Measurements from ENCODE around the gene SLC22A4. TPM values are rescaled to one million over a fixed set of nuclear protein-coding genes. Genes with fewer than 3 reads are reported as not detected.

SLC22A4 gene
- total RNA-seq, 6 donors from 2014 or later = 3.9 to 17.8 (median 8.1) TPM

DNA sequence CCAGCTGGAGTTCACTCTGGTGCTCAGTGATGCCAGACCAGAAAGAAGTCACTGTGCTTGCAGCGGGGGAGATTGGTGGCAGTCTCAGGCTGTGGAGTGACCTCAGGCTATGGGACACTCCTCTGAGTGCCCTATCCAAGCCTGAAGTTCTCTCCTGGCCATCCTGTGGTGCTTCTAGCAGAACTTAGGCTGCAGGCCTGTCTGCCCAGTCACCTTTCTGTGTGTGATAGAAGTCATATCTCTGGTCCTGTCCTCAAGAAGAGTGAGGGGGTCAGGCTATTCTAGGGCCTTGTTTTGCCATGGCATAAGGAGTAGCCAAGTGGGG lies 27.4 kb upstream of the SLC22A4 start:
- Histone ChIP-seq H3K4me3 (no peak overlapping the region), H3K27me3 (no peaks in the 10 kb centered on the region), H3K27ac (no peak overlapping the region), H3K36me3 (no peaks in the 10 kb centered on the region), H3K4me1 (peaks cover 0 to 11% (median 9%) of the 10 kb centered on the region in 4 donors), H3K9me3 (no peaks in the 10 kb centered on the region)
- DNase-seq (no peak), ATAC-seq (ENCODE audit: low FRiP score in 2 of 2) (no peak)
- WGBS, 2 donors = 100% methylated on average over 1 of the region's 1 CpG; no CpG with 5 or more reads in 1 of the 2 donors
- TF ChIP-seq POLR2A (IDR thresholded peaks at IDR 0.05) (no peak), EP300 (IDR thresholded peaks at IDR 0.05) (no peak), POLR2AphosphoS5 (IDR thresholded peaks at IDR 0.05) (no peak)
- TF ChIP-seq, protein P1, sequence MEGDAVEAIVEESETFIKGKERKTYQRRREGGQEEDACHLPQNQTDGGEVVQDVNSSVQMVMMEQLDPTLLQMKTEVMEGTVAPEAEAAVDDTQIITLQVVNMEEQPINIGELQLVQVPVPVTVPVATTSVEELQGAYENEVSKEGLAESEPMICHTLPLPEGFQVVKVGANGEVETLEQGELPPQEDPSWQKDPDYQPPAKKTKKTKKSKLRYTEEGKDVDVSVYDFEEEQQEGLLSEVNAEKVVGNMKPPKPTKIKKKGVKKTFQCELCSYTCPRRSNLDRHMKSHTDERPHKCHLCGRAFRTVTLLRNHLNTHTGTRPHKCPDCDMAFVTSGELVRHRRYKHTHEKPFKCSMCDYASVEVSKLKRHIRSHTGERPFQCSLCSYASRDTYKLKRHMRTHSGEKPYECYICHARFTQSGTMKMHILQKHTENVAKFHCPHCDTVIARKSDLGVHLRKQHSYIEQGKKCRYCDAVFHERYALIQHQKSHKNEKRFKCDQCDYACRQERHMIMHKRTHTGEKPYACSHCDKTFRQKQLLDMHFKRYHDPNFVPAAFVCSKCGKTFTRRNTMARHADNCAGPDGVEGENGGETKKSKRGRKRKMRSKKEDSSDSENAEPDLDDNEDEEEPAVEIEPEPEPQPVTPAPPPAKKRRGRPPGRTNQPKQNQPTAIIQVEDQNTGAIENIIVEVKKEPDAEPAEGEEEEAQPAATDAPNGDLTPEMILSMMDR (IDR thresholded peaks at IDR 0.05) = no peak

DNA sequence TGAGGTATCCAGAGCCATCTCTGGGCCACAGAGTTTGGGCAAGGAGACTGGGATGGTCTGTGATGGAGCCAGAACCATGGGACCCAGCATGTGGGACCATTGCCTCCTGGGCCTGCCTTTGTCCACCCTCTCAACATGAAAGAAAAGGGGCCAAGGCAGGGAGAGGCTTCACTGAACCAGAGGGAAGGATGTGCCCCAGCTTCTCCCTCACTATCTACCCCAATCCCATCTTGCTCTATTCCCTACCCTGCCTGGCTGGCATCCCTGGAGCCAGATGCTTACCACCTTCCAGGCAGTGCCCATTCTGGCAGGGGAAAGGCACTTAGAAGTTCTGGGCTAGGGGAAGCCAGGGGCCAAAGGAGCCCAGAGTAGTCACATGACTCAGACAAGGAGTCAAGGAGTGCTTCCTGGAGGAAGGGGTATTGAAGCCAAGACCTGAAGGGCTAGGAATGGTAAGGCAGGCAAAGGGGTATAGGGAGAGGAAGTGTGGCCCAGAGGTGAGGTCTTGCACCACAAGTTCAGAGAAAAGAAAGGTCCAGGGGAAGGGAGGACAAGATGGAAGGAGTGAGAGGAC lies 26.9 kb upstream of the SLC22A4 start:
- no peak overlapping the region for H3K27ac ChIP-seq
- peaks cover 0 to 11% (median 9%) of the 10 kb centered on the region in 4 donors for H3K4me1 ChIP-seq
- H3K4me3 ChIP-seq = no peak overlapping the region
- no peaks in the 10 kb centered on the region for H3K27me3 ChIP-seq
- DNase-seq (no peak), ATAC-seq (ENCODE audit: low FRiP score in 2 of 2) (no peak)
- H3K9me3 ChIP-seq = no peaks in the 10 kb centered on the region
- H3K36me3 ChIP-seq = no peaks in the 10 kb centered on the region
- TF ChIP-seq EP300 (IDR thresholded peaks at IDR 0.05) (no peak), POLR2A (IDR thresholded peaks at IDR 0.05) (no peak), POLR2AphosphoS5 (IDR thresholded peaks at IDR 0.05) (no peak)
- TF ChIP-seq, protein P1 (IDR thresholded peaks at IDR 0.05) = no peak

DNA sequence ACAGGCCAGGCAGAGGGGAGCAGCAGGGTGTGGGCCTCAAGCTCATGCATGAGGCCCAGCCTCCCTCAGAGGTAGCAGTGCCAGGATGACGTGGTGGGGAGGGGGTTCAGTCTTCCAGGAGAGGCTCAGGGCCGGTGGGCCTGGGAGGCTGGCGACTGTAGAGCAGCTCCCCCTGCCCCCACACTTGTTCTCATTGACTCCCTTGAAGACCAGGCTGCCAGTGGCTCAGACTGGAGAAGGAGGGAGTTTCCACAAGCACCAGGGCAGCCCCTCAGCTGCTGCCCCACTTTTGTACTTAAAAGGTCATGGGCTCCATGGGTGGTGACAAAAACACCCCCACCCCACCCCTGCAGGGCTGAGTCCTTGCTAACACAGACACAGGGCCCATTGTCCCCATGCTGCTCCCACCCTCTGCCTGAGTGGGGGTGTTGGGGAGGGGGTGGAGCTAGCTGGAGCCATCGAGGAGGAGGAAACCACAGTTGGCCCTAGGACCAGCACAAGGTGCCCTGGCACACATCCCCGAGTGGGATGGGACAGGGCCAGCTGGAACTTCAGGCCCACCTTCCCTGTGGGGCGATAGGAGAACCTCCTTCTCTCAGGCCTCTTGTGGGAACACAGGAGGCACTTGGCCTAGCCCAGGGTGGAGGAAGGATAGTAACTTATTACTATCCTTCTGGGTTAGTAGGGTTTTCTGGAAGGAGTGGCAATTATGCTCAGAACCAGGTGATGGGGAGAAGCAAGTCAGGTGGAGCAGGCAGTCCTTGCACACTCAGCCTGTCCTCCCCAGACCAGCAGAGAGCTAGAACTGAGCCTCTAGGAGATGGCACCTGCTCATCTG lies 26.0 kb upstream of the SLC22A4 start:
- H3K36me3 ChIP-seq = no peaks in the 10 kb centered on the region
- H3K9me3 ChIP-seq = no peaks in the 10 kb centered on the region
- H3K27ac ChIP-seq = no peak overlapping the region
- TF ChIP-seq POLR2A (IDR thresholded peaks at IDR 0.05) (no peak), EP300 (IDR thresholded peaks at IDR 0.05) (no peak), POLR2AphosphoS5 (IDR thresholded peaks at IDR 0.05) (no peak)
- TF ChIP-seq, protein P1 (IDR thresholded peaks at IDR 0.05) = no peak
- H3K27me3 ChIP-seq = no peaks in the 10 kb centered on the region
- WGBS, 2 donors = 69 to 84% methylated on average over 5 to 6 of the region's 6 CpGs
- H3K4me1 ChIP-seq = peaks cover 6 to 18% (median 12%) of the 10 kb centered on the region in 4 donors
- DNase-seq = no peak
- H3K4me3 ChIP-seq = no peak overlapping the region
- no peak for ATAC-seq (ENCODE audit: low FRiP score in 2 of 2)

DNA sequence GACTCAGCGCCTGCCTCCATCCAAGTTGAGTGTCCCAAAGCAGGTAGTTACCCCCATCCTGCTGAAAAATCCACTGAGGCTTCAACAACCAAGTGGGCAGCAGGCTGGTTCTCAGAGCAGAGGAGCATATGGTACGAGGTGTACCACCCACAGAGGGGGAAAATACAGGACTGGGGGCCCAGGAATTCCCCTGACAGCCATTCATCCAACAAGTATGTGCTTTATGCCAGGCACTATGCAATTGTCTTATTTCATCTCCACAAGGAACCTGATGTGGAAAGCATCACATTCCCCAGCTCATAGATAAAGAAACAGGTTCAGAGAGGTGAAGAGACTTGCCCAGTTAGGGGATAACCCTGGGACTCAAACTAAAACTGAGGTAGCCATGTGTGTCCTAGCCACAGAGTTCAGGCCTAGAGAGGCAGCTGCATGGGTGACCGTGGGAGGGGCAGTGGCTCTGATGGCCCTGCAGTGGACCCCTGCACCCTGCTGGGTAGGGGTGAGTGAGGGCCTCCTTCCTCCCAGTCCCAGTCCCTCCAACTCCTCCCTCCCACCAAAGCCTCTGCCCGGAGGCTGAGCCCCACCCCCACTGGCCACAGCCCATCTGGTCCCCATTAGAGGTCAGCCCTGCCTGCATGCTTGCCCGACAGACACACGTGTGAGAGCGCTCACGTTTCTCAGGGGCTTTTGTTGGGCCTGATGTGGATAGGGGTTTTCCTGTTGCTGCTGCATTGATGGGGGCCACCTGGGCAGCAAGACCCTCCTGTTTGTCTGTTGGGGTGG lies 25.2 kb upstream of the SLC22A4 start:
- H3K27ac ChIP-seq = no peak overlapping the region
- peaks cover 6 to 18% (median 12%) of the 10 kb centered on the region in 4 donors for H3K4me1 ChIP-seq
- no peak overlapping the region for H3K4me3 ChIP-seq
- H3K9me3 ChIP-seq = no peaks in the 10 kb centered on the region
- ATAC-seq (ENCODE audit: low FRiP score in 2 of 2) (no peak), DNase-seq (peak in 1 of 2 donors; percentile 59)
- no peaks in the 10 kb centered on the region for H3K27me3 ChIP-seq
- TF ChIP-seq EP300 (IDR thresholded peaks at IDR 0.05) (no peak), POLR2AphosphoS5 (IDR thresholded peaks at IDR 0.05) (no peak), POLR2A (IDR thresholded peaks at IDR 0.05) (no peak)
- TF ChIP-seq, protein P1 (IDR thresholded peaks at IDR 0.05) = no peak
- 85 to 92% methylated on average over 6 to 8 of the region's 8 CpGs for WGBS, 2 donors
- H3K36me3 ChIP-seq = no peaks in the 10 kb centered on the region

All from upper lobe of left lung (tissue), 6 donors.